ENCODE results near the gene GALNT9.

- TF ChIP-seq, protein P1, sequence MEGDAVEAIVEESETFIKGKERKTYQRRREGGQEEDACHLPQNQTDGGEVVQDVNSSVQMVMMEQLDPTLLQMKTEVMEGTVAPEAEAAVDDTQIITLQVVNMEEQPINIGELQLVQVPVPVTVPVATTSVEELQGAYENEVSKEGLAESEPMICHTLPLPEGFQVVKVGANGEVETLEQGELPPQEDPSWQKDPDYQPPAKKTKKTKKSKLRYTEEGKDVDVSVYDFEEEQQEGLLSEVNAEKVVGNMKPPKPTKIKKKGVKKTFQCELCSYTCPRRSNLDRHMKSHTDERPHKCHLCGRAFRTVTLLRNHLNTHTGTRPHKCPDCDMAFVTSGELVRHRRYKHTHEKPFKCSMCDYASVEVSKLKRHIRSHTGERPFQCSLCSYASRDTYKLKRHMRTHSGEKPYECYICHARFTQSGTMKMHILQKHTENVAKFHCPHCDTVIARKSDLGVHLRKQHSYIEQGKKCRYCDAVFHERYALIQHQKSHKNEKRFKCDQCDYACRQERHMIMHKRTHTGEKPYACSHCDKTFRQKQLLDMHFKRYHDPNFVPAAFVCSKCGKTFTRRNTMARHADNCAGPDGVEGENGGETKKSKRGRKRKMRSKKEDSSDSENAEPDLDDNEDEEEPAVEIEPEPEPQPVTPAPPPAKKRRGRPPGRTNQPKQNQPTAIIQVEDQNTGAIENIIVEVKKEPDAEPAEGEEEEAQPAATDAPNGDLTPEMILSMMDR (IDR thresholded peaks at IDR 0.05) = no peak
- no peak for TF ChIP-seq EZH2 (IDR thresholded peaks at IDR 0.05; ENCODE audit: borderline replicate concordance, insufficient read depth, low read depth, low read length, poor library complexity, severe bottlenecking)
Measured at GRCh38 chr12:132163911-132164288, 165.5 kb downstream of the GALNT9 start.

All from B cell (primary cell).